ENCODE measurements around the gene FBN1. TPM values are rescaled to one million over a fixed set of nuclear protein-coding genes. Genes with fewer than 3 reads are reported as not detected.
A peak's percentile ranks its signal among the peaks of the same experiment; 100 is the strongest.

Gene FBN1
- total RNA-seq, 8 experiments from 2014 or later, result 3.4 to 777 (median 10.1) TPM

DNA sequence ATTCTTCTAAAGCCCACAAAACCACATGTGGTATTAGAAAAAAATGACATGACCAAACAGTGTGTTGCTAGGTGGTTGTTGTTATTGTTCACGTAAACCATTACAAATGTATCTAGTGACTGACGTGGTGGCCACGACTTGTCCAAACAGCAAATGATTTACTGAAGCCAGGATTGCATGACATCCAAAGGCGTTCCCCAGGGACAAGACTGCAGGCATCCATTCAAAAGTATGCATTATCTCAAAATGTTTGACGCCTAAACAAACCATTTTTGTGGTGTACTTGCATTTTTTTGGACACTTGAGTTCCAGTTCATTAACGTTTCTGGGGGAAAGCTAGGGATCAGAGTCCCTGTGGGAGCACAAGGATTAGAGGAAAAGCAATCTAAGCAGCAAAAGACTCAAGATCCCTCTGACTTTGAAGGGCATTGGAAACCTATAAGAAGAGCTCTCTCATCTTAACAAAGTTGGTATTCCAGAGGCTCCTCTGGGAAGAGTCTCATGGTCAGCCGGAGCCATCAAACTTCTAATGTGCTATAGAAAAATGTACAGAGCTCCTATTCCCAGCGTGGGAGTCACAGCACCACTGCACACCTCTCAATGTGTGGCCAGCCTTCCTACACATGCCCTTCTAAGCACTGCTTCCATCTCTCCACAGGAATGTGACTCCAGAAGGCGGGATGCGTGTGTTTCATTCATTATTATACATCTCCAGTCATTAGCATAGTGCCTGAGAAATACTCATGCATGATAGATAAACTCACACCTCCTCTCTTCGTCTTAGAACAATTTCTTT, 62.9 kb downstream of the FBN1 start:
- WGBS, 10 experiments, result 7 to 90% (median 83%) methylated on average over 3 to 8 of the region's 11 CpGs; no CpG with 5 or more reads in 1 of the 10 experiments
- in situ Hi-C loops (cut with MboI; ENCODE audit: low pct_unique_long_range_greater_than_20kb in 2 of 9, low sequenced_read_pairs in 9 of 9, unreplicated experiment in 9 of 9), result no loop called here
- Histone ChIP-seq H3K4me1 (replicated peaks in 1 of 2) (peaks cover 0 to under 1% of the 10 kb centered on the region in 2 donors), H3K4me3 (no peak overlapping the region), H3K27ac (no peak overlapping the region)
- ATAC-seq (replicated peaks in 6 of 8), result peak in 4 of 8 experiments; percentile 55 to 83 (median 80)

DNA sequence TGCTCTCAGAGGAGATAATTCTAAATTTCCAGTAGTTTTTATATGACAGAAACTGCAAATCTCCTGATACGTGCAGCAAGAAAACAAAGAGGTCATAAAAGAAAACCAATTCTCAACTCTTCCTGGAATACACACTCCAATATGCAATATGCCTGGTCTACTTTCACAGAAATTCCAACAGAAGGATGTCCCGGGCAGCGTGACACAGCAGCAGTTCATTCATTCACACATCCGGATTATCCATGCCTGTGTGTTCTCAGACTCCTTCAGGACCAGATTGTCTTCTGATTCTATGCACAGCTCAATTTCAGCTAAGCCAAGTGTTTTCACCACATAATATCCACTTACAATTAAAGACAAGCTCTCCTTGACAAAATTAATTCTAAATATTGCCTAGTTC, 64.3 kb downstream of the FBN1 start:
- ATAC-seq (replicated peaks in 6 of 8), result peak in 3 of 8 experiments; percentile 12 to 60 (median 38)

DNA sequence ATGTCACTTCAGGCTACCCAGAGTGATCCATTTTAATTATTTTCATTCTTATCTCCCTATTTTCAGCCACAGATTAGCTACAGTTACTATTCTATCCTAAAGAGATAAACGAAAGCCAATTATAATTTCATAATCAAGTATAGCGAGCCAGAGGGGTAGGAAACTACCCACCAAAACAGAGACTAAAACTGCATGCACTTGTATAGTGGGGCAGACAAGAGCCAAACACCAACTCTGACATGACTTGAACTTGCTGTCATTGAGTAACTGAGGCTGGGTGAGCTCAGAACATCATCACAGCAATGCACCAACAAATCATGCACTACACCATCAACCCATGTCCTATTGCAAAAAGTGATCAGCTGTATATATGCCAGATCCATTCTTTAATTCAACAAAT, 64.8 kb downstream of the FBN1 start:
- no peak for ATAC-seq (replicated peaks in 6 of 8)
- in situ Hi-C loops (cut with MboI; ENCODE audit: low pct_unique_long_range_greater_than_20kb in 2 of 9, low sequenced_read_pairs in 9 of 9, unreplicated experiment in 9 of 9), result no loop called here
- no peak overlapping the region for H3K27ac ChIP-seq
- 52 to 100% (median 94%) methylated on average over 1 to 2 of the region's 2 CpGs; no CpG with 5 or more reads in 2 of the 10 experiments for WGBS, 10 experiments
- H3K4me1 ChIP-seq (replicated peaks in 1 of 2), result peaks cover 0 to 8% of the 10 kb centered on the region in 2 donors
- H3K4me3 ChIP-seq, result no peak overlapping the region

More for the DNA sequence above, 64.3 kb downstream of the FBN1 start:
- Histone ChIP-seq H3K27ac (no peak overlapping the region), H3K4me3 (no peak overlapping the region), H3K4me1 (replicated peaks in 1 of 2) (peaks cover 0 to 8% of the 10 kb centered on the region in 2 donors)
- in situ Hi-C loops (cut with MboI; ENCODE audit: low pct_unique_long_range_greater_than_20kb in 2 of 9, low sequenced_read_pairs in 9 of 9, unreplicated experiment in 9 of 9), result no loop called here
- WGBS, 10 experiments, result 0 to 100% (median 94%) methylated on average over 1 to 3 of the region's 4 CpGs; no CpG with 5 or more reads in 3 of the 10 experiments

DNA sequence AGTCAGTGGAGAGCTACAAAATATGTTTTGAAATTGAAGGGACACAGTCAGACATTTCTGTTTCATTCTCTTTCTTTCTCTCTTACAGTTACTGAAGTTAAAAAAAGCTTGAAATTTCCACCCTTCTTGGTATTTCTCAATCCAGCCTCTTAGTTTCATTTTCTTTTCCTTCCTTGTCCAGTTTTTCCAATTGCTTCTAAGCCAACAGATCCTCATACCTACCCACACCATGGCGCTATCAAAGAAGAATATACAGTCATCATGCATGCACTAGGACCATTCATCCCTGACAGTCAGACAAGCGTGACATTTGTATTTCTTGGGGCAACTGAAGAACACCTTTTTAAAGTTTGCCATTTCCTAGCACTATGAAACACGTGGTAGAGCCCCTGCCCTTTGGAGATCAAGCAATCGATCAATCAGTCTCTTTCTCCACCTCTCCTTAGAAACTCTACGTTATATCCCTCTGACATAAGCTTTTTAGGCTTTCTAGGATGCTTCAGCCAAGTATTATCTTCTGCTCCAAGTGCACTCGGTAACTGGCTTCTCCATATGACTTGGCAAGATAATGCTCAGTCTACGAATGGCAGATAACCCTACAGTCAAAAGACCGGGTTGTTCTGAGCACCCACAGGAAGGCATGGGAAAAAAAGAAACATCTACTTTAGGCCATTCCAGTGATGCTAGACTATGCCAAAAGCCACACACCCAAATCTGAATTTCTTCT, 65.4 kb downstream of the FBN1 start:
- no peak overlapping the region for H3K27ac ChIP-seq
- 50 to 100% (median 91%) methylated on average over 1 to 7 of the region's 8 CpGs for WGBS, 10 experiments
- no peak for ATAC-seq (replicated peaks in 6 of 8)
- in situ Hi-C loops (cut with MboI; ENCODE audit: low pct_unique_long_range_greater_than_20kb in 2 of 9, low sequenced_read_pairs in 9 of 9, unreplicated experiment in 9 of 9), result no loop called here
- H3K4me1 ChIP-seq (replicated peaks in 1 of 2), result peaks cover 0 to 8% of the 10 kb centered on the region in 2 donors
- H3K4me3 ChIP-seq, result no peak overlapping the region

DNA sequence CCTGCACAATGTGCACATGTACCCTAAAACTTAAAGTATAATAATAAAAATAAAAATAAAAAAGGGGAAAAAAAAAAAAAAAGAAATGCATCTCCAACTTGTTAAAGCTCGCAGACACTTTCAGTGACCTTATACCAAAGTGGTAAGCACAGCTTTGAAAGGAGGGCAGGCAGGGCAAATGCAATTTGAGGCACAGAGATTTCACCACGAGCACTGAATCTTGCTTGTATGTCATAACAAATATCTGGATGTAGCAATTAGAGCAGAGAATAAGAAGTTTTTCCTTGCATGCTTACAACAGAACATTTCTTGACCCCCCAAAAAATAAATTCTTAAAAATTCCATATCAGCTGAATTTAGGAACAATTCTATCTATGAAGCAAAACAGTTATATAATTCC, 66.5 kb downstream of the FBN1 start:
- in situ Hi-C loops (cut with MboI; ENCODE audit: low pct_unique_long_range_greater_than_20kb in 2 of 9, low sequenced_read_pairs in 9 of 9, unreplicated experiment in 9 of 9), result no loop called here
- 75 to 100% (median 100%) methylated on average over 1 to 2 of the region's 2 CpGs; no CpG with 5 or more reads in 2 of the 10 experiments for WGBS, 10 experiments
- H3K27ac ChIP-seq, result no peak overlapping the region
- no peak overlapping the region for H3K4me3 ChIP-seq
- no peak for ATAC-seq (replicated peaks in 6 of 8)
- H3K4me1 ChIP-seq (replicated peaks in 1 of 2), result peaks cover 0 to 8% of the 10 kb centered on the region in 2 donors

DNA sequence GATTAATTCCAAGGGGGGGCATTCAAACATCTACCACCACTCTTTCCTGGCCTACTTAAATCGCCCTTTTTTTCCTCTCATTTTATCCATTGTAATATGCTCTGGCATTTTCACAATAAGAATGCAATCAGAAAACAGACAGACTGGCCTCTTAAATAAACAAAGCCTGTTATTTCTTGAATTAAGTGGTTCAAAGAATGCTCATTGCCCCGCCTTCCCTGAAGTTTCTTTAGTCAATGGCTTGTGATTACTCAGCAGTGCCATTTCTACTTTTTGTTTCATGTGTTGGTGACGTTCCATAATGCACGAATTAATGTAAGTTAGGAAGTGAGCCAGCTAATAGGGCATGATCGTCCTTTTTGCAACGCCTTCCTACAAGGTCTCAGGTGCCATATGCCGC, 68.0 kb downstream of the FBN1 start:
- peaks cover 0 to 8% of the 10 kb centered on the region in 2 donors for H3K4me1 ChIP-seq (replicated peaks in 1 of 2)
- no peak overlapping the region for H3K4me3 ChIP-seq
- no peak overlapping the region for H3K27ac ChIP-seq
- 13 to 85% (median 71%) methylated on average over 2 to 7 of the region's 7 CpGs for WGBS, 10 experiments
- peak in 5 of 8 experiments; percentile 40 to 70 (median 55) for ATAC-seq (replicated peaks in 6 of 8)
- in situ Hi-C loops (cut with MboI; ENCODE audit: low pct_unique_long_range_greater_than_20kb in 2 of 9, low sequenced_read_pairs in 9 of 9, unreplicated experiment in 9 of 9), result no loop called here

DNA sequence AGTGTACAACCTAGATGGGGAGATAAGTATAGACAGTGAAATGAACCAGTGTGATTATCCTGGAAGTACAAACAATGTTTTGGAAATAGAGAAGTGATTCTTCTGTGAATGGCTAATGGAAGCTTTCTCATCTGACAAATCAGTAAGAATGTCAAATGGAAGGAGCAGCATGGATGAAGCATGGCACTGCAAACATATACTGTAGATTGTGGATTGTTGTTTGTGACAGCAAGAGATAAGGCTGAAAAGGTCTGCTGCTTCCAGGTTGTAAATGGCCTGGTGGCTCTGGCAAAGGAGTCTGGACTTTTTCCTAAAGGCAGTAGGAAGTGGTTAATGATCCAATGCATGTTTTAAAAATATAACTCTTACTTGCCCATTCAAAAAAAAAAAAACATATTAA, 71.3 kb downstream of the FBN1 start:
- Histone ChIP-seq H3K4me1 (replicated peaks in 1 of 2) (peaks cover 0 to 11% of the 10 kb centered on the region in 2 donors), H3K4me3 (no peak overlapping the region), H3K27ac (no peak overlapping the region)
- ATAC-seq (replicated peaks in 6 of 8), result no peak
- in situ Hi-C loops (cut with MboI; ENCODE audit: low pct_unique_long_range_greater_than_20kb in 2 of 9, low sequenced_read_pairs in 9 of 9, unreplicated experiment in 9 of 9), result no loop called here

DNA sequence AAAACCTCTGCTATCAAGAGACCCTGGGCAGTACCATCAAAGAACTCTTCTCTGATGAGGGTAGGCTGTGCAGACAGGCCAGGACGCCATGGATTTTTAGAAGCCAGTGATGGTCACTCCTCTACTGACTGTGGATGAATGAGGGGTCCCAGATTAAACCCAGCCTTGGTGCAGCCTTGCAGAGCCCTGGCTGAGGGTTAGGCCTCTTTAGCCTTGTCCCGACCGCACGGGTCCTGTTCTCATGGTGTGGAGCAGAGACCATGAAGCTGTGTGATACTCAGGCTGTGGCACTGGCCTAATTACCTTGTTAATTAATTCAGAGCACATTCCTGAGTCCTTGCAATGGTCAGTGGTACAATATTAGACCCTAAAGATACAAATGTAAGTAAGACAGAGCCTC, 71.7 kb downstream of the FBN1 start:
- Histone ChIP-seq H3K27ac (no peak overlapping the region), H3K4me1 (replicated peaks in 1 of 2) (peaks cover 0 to 11% of the 10 kb centered on the region in 2 donors), H3K4me3 (no peak overlapping the region)
- 60 to 100% (median 90%) methylated on average over 1 to 4 of the region's 4 CpGs; no CpG with 5 or more reads in 7 of the 10 experiments for whole genome bisulfite sequencing, 10 experiments
- in situ Hi-C loops (cut with MboI; ENCODE audit: low pct_unique_long_range_greater_than_20kb in 2 of 9, low sequenced_read_pairs in 9 of 9, unreplicated experiment in 9 of 9), result no loop called here
- ATAC-seq (replicated peaks in 6 of 8), result no peak

DNA sequence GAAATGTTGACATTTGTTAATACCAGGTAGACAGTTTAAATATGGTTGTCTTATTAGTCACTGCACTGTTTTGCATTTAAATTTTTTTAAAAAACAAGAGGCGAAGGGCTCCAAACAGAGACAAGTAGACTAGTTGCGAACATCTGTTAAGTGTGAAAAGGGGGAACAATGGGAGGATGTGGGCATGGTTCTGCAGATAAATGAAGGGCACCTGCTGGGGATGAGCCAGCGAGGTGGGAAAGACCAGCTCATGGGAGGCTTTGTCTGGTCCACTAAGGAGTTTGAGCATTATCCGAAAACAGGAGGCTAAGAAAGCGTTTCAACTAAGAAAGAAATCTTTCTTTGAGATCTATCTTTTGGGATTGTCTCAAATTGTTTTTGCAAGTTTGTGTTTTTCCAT, 72.7 kb downstream of the FBN1 start:
- Histone ChIP-seq H3K27ac (no peak overlapping the region), H3K4me3 (no peak overlapping the region), H3K4me1 (replicated peaks in 1 of 2) (peaks cover 0 to 11% of the 10 kb centered on the region in 2 donors)
- WGBS, 10 experiments, result 65 to 100% (median 86%) methylated on average over 2 to 5 of the region's 5 CpGs; no CpG with 5 or more reads in 2 of the 10 experiments
- in situ Hi-C loops (cut with MboI; ENCODE audit: low pct_unique_long_range_greater_than_20kb in 2 of 9, low sequenced_read_pairs in 9 of 9, unreplicated experiment in 9 of 9), result no loop called here
- no peak for ATAC-seq (replicated peaks in 6 of 8)

DNA sequence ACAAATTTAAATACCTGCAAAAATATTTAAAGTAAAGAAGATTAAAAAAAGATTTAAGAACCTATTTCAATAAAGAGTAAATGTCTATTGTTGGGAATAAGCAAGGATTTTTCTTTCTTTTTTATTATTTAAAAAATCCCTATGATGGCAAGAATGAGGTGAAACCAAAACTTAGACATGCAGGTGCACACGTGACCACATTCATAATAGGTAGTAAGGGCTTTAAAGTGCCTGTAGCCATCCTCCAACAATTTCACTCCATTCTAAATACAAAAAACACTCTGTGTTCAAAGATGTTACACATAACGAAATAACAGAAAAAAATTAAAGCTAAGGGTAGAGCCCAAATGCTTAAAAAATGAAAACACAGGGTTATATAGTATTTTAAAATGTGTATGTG, 74.0 kb downstream of the FBN1 start:
- no peak for ATAC-seq (replicated peaks in 6 of 8)
- Histone ChIP-seq H3K4me1 (replicated peaks in 1 of 2) (peaks cover 0 to 3% of the 10 kb centered on the region in 2 donors), H3K4me3 (no peak overlapping the region), H3K27ac (no peak overlapping the region)
- in situ Hi-C loops (cut with MboI; ENCODE audit: low pct_unique_long_range_greater_than_20kb in 2 of 9, low sequenced_read_pairs in 9 of 9, unreplicated experiment in 9 of 9), result no loop called here
- WGBS, 10 experiments, result 85 to 100% (median 100%) methylated on average over 1 to 2 of the region's 2 CpGs; no CpG with 5 or more reads in 1 of the 10 experiments

DNA sequence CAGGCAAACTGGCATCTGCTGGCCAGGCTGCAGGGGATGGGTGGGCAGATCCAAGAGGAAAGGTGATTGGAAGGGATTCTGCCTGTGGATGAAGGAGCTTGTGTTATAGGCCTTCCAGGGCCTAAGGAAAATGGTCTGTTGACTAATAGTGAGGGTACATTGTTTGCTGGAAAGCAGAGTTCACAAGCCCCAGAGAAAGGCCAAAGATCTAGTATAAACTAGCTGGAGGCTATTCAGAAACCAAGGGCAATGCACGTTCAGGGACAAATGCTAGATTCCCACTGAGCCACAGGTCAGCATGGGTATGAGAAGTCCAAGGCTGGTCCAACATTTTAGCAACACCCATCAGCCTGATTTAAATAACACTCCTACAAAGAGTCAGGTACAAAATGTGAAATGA, 74.7 kb downstream of the FBN1 start:
- H3K27ac ChIP-seq, result no peak overlapping the region
- H3K4me3 ChIP-seq, result no peak overlapping the region
- 20 to 80% (median 65%) methylated on average over 1 of the region's 1 CpG; no CpG with 5 or more reads in 4 of the 10 experiments for WGBS, 10 experiments
- peaks cover 0 to 3% of the 10 kb centered on the region in 2 donors for H3K4me1 ChIP-seq (replicated peaks in 1 of 2)
- peak in 6 of 8 experiments; percentile 5 to 90 (median 55) for ATAC-seq (replicated peaks in 6 of 8)
- in situ Hi-C loops (cut with MboI; ENCODE audit: low pct_unique_long_range_greater_than_20kb in 2 of 9, low sequenced_read_pairs in 9 of 9, unreplicated experiment in 9 of 9), result no loop called here

DNA sequence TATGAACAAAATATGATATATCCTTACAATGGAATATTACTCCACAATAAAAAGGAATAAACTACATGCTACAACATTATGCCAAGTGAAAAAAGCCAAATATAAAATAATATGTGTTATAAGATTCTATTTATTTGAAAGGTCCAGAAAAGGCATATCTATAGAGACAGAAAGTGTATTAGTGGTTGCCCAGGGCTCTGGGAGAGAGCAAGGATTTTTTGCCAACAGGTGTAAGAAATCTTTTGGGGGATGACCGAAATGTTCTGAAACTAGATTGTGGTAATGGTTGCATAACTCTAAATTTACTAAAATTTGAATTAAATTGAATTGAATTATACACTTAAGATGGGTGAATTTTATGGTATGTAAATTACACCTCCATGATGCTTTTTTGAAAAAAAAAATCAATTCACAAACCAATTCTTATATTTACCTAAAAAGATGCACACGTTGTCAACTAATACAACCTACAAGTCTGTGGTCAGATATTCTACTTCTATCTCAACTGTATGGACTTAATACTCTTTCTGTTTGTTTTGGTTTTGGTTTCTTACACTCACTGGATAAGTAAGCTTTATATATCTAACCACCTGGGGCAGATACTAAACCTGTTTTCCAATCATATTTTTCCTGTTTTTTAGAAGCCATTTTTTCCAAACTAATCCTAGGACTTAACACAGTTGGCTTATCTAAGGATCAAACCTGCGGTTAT, 75.8 kb downstream of the FBN1 start:
- ATAC-seq (replicated peaks in 6 of 8), result no peak
- Histone ChIP-seq H3K4me3 (no peak overlapping the region), H3K27ac (no peak overlapping the region), H3K4me1 (replicated peaks in 1 of 2) (peaks cover 0 to 3% of the 10 kb centered on the region in 2 donors)
- in situ Hi-C loops (cut with MboI; ENCODE audit: low pct_unique_long_range_greater_than_20kb in 2 of 9, low sequenced_read_pairs in 9 of 9, unreplicated experiment in 9 of 9), result no loop called here
- WGBS, 10 experiments, result 53 to 100% (median 90%) methylated on average over 1 to 3 of the region's 3 CpGs

DNA sequence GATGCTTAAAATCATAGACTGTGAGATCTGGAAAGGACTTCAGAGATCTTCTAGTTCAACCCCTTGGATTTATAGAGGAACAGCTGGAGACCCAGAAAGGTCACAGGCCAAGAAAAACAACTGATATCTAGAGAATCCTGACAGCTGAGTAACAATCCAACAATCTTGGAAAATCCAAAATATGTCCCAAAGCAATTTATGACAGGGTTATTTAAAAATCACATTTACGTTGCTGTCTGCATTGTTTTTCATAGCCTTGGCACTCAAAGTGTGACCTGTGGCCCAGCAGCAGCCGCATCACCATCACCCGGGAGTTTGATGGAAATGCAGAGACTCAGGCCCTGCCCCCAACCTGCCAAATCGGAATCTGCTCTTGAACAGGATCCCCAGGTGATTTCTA, 78.8 kb downstream of the FBN1 start:
- no peak overlapping the region for H3K27ac ChIP-seq
- in situ Hi-C loops (cut with MboI; ENCODE audit: low pct_unique_long_range_greater_than_20kb in 2 of 9, low sequenced_read_pairs in 9 of 9, unreplicated experiment in 9 of 9), result no loop called here
- no peak overlapping the region for H3K4me3 ChIP-seq
- ATAC-seq (replicated peaks in 6 of 8), result peak in 3 of 8 experiments; percentile 4 to 6 (median 5)
- peaks cover 0 to 3% of the 10 kb centered on the region in 2 donors for H3K4me1 ChIP-seq (replicated peaks in 1 of 2)
- WGBS, 10 experiments, result 0 to 100% (median 54%) methylated on average over 1 to 4 of the region's 4 CpGs; no CpG with 5 or more reads in 2 of the 10 experiments

Measured in motor neuron (in vitro differentiated cells).